Panc1 (cell line): ENCODE results near the gene SLC22A23. TPM values are rescaled to one million over a fixed set of nuclear protein-coding genes. Genes with fewer than 3 reads are reported as not detected.

Experiments
- ATAC-seq: fragments of 200-7000 bp; cut with Tn5 transposase; 2 replicates; pipeline ENCODE4 v1.9.1; 2020; ENCODE audit warnings: mild to moderate bottlenecking, moderate library complexity
- BruUV-seq: library from RNA; stranded (reverse); fragments of 400-500 nt; replicated peaks from 2 replicates; lab custom pipeline; 2021; lab: Mats Ljungman, UMichigan
- CTCF ChIA-PET: fragments of 300-600 bp; sonication (Branson Sonifier 250); formaldehyde crosslinking; loops from one replicate; lab custom pipeline; 2022; ENCODE audit warnings: antibody characterized with exemption; lab: Charles Lee
- POLR2A ChIA-PET: fragments of 300-600 bp; sonication (Branson Sonifier 250); formaldehyde crosslinking; loops from one replicate; lab custom pipeline; 2022; ENCODE audit warnings: antibody characterized with exemption; lab: Charles Lee
- DNase-seq: peaks from one replicate; pipeline ENCODE4 v3.0.0-alpha.2; 2010; ENCODE audit warnings: low read depth, low spot score
- H3K27ac ChIP-seq: 2 replicates; pipeline ENCODE4 v1.5.1; 2011; ENCODE audit warnings: mild to moderate bottlenecking, low read length, inconsistent platforms
- H3K27me3 ChIP-seq: fragments of 200-500 bp; sonication (Bioruptor generic); 2 replicates; pipeline ENCODE4 v1.6.0; 2014; ENCODE audit warnings: low read length, inconsistent platforms; ENCODE audit not compliant: control insufficient read depth, insufficient read depth
- H3K36me3 ChIP-seq: fragments of 200-500 bp; sonication (Bioruptor generic); 2 replicates; pipeline ENCODE4 v1.5.1; 2014; ENCODE audit warnings: inconsistent platforms, mild to moderate bottlenecking, low read length, moderate library complexity; ENCODE audit not compliant: control insufficient read depth, insufficient read depth
- H3K4me1 ChIP-seq: 2 replicates; pipeline ENCODE4 v1.5.1; 2011; ENCODE audit warnings: inconsistent platforms, mild to moderate bottlenecking, low read length, moderate library complexity; ENCODE audit not compliant: control insufficient read depth, insufficient read depth
- H3K4me3 ChIP-seq, 2 experiments: 2 replicates each; pipeline ENCODE4 v1.5.1; 2011 to 2012; ENCODE audit warnings: low read depth in 2 of 2, low read length in 2 of 2, mild to moderate bottlenecking in 2 of 2, inconsistent platforms in 1 of 2, moderate library complexity in 1 of 2
- H3K9me3 ChIP-seq: fragments of 200-500 bp; sonication (Bioruptor generic); 2 replicates; pipeline ENCODE4 v1.5.1; 2014; ENCODE audit warnings: low read depth, mild to moderate bottlenecking, inconsistent platforms, low read length, moderate library complexity; ENCODE audit not compliant: control insufficient read depth, insufficient read depth
- CTCF ChIP-seq: fragments of 450-650 bp; IDR thresholded peaks from 2 replicates; pipeline ENCODE4 v1.5.1; 2017; ENCODE audit warnings: mild to moderate bottlenecking
- POLR2AphosphoS5 ChIP-seq: IDR thresholded peaks from 2 replicates; pipeline ENCODE4 v1.6.1; 2012; ENCODE audit warnings: mild to moderate bottlenecking, low read depth, low read length, moderate library complexity
- SIN3A ChIP-seq: IDR thresholded peaks from 2 replicates; pipeline ENCODE4 v1.6.1; 2012; ENCODE audit warnings: low read depth, mild to moderate bottlenecking, low read length, moderate library complexity, borderline replicate concordance; ENCODE audit not compliant: insufficient read depth
- TCF7L2 ChIP-seq: IDR thresholded peaks from 2 replicates; pipeline ENCODE4 v1.6.1; 2011; ENCODE audit warnings: mild to moderate bottlenecking, low read depth, low read length, inconsistent platforms
- in situ Hi-C: cut with HindIII; loops from 2 replicates; pipeline ENCODE4 v1.10.0; 2016; ENCODE audit warnings: low sequenced_read_pairs, low pct_unique_long_range_greater_than_20kb
- intact Hi-C: fragments of 100-400 bp; cut with micrococcal nuclease; formaldehyde crosslinking; loops from one replicate; pipeline ENCODE4 v1.10.0; 2022; ENCODE audit not compliant: unreplicated experiment
- total RNA-seq: library from RNA; stranded (reverse); gene quantifications from one replicate; pipeline ENCODE4 v1.2.1, GENCODE V29; 2021; ENCODE audit not compliant: unreplicated experiment
- TF ChIP-seq, protein P1 (sequence below), 2 experiments: IDR thresholded peaks; 2 replicates each; pipeline ENCODE4 v1.6.1; 2011 to 2012; ENCODE audit warnings: low read depth in 2 of 2, control low read depth in 1 of 2, low read length in 1 of 2, mild to moderate bottlenecking in 1 of 2, moderate library complexity in 1 of 2; ENCODE audit not compliant: insufficient read depth in 1 of 2

The SLC22A23 gene
- total RNA-seq, 1 experiment from 2014 or later, result 4.5 TPM

GRCh38 chr6:3266170-3266569 is 190.7 kb downstream of the SLC22A23 start:
- no peaks in the 10 kb centered on the region for H3K9me3 ChIP-seq
- intact Hi-C loops (no loop called here), in situ Hi-C loops (no loop called here)
- CTCF ChIA-PET, result no interaction called here
- no peaks in the 10 kb centered on the region for H3K27me3 ChIP-seq
- peaks cover 2% of the 10 kb centered on the region; the same call in 1 of the 2 replicates for H3K4me1 ChIP-seq
- no peaks in the 10 kb centered on the region for H3K36me3 ChIP-seq
- BruUV-seq, result no TSS peak
- no peak for ATAC-seq
- H3K4me3 ChIP-seq, result no peak overlapping the region
- TF ChIP-seq TCF7L2 (no peak), SIN3A (no peak), POLR2AphosphoS5 (no peak), CTCF (no peak)
- TF ChIP-seq, protein P1, sequence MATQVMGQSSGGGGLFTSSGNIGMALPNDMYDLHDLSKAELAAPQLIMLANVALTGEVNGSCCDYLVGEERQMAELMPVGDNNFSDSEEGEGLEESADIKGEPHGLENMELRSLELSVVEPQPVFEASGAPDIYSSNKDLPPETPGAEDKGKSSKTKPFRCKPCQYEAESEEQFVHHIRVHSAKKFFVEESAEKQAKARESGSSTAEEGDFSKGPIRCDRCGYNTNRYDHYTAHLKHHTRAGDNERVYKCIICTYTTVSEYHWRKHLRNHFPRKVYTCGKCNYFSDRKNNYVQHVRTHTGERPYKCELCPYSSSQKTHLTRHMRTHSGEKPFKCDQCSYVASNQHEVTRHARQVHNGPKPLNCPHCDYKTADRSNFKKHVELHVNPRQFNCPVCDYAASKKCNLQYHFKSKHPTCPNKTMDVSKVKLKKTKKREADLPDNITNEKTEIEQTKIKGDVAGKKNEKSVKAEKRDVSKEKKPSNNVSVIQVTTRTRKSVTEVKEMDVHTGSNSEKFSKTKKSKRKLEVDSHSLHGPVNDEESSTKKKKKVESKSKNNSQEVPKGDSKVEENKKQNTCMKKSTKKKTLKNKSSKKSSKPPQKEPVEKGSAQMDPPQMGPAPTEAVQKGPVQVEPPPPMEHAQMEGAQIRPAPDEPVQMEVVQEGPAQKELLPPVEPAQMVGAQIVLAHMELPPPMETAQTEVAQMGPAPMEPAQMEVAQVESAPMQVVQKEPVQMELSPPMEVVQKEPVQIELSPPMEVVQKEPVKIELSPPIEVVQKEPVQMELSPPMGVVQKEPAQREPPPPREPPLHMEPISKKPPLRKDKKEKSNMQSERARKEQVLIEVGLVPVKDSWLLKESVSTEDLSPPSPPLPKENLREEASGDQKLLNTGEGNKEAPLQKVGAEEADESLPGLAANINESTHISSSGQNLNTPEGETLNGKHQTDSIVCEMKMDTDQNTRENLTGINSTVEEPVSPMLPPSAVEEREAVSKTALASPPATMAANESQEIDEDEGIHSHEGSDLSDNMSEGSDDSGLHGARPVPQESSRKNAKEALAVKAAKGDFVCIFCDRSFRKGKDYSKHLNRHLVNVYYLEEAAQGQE (IDR thresholded peaks at IDR 0.05; ENCODE audit: insufficient read depth in 1 of 2, low read depth in 2 of 2, low read length in 1 of 2), result no peak
- H3K27ac ChIP-seq, result no peak overlapping the region
- DNase-seq, result no peak
- POLR2A ChIA-PET, result no interaction called here

DNA sequence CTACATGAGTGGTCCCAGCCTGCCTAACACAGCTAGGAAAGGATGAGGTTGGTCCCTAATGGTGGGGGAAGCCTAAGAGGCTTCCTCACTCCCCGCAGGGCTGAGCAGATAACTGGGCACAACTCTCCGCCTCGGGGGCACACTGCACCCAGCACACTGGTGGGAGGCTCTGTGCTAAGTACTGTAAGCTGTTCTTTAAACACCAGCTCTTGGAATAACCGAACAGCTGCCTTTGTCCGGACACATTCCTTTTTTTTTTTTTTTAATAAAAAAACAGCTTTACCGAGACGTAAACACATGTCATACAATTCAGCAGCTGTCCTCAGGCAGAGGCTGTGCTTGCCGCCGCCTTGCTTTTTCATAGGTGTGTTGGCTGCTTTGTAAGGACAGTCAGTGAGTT is 191.2 kb downstream of the SLC22A23 start:
- in situ Hi-C loops, result no loop called here
- DNase-seq (no peak), ATAC-seq (no peak)
- ChIA-PET CTCF (interaction anchor here (0.6 kb wide), 1 partner anchor 25 kb away, joined by 6 read pairs; no protein-coding TSS in a partner anchor), POLR2A (no interaction called here)
- peaks cover 7% of the 10 kb centered on the region for H3K4me1 ChIP-seq
- no peaks in the 10 kb centered on the region for H3K27me3 ChIP-seq
- TF ChIP-seq POLR2AphosphoS5 (no peak), TCF7L2 (no peak), SIN3A (no peak), CTCF (no peak)
- TF ChIP-seq, protein P1 (IDR thresholded peaks at IDR 0.05; ENCODE audit: insufficient read depth in 1 of 2, low read depth in 2 of 2, low read length in 1 of 2), result no peak
- no peaks in the 10 kb centered on the region for H3K36me3 ChIP-seq
- BruUV-seq, result no TSS peak
- H3K4me3 ChIP-seq, result no peak overlapping the region
- intact Hi-C loops, result no loop called here
- H3K9me3 ChIP-seq, result no peaks in the 10 kb centered on the region
- no peak overlapping the region for H3K27ac ChIP-seq
